GM18873 (cell line): ENCODE data around the gene TRIO.
"Not testable (repeated sequence)": the region's sequence is repeated elsewhere in the genome, so short reads cannot be mapped to it uniquely, and the experiment has no call there.

Experiments used
- ATAC-seq: cut with Tn5 transposase; IDR thresholded peaks from one replicate; pipeline ENCODE4 v1.9.1; 2021; ENCODE audit warnings: mild to moderate bottlenecking, moderate library complexity, moderate number of reproducible peaks; ENCODE audit not compliant: unreplicated experiment, low FRiP score

Gene TRIO

GRCh38 chr5:14204011-14204670 lies 61.0 kb downstream of the TRIO start:
- ATAC-seq = no peak

DNA sequence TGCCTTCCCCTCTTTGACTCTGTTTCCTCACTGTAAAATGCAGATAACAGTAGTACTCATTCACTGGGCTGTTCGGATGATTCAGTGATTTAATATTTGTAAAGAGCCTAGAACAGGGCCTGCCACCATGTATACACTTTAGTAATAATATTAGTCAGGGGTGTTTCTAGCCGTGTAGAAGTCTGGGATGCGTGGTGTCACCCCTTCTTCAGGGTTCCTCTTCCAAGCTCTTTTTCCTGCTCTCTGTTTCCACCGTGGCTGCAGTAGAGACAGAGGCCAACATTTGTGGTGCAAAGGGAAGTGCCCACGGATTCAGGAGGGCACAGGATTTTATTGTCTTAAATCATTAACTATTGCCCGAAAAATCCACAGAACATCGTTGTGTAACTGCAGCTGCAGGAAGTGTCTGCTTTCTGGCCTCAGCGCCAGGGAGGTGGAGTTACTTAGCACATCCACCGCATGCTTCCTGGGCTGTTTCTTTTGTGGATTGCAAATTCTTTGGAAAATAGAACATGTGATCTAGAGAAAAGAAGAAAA lies 61.7 kb downstream of the TRIO start:
- no peak for ATAC-seq

DNA sequence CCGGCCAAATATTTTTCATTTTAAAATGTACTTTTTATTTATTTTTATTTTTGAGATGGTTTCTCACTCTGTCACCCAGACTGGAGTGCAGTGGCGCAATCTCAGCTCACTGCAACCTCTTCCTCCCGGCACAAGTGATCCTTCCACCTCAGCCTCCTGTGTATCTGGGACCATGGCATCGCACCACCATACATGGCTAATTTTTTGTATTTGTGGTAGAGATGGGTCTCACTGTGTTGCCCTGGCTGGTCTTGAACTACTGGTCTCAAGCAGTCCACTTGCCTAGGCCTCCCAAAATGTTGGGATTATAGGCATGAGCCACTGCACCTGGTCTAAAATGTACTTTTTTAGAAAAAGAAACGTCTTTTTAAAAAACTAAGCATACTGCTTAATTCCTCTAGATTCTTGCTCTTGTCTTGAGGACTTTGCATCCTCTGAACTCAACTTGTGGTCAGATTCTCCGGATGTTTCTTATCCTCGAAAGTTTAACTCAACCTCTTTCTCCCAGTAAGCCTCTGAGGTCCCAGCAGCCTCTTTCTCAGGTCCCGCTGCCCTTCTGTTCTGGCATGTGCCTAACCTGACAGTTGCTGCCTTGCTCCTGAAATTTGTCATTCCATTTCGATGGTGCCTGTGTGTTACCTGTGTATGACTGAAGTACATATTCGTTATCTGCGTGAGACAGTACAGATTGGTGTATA lies 63.0 kb downstream of the TRIO start:
- ATAC-seq = no peak

DNA sequence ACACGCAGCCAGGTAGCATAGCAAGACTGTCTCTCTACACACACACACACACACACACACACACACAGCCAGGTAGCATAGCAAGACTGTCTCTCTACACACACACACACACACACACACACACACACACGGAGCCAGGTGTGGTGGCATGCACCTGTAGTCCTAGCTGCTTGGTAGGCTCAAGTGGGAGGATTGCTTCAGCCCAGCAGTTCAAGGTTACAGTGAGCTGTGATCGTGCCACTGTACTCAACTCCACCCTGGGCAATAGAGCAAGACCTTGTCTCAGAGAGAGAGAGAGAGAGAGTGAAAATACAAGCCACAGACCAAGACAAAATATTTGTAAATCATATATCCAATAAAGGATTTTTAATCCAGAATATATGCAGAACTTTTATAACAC lies 64.3 kb downstream of the TRIO start:
- ATAC-seq = not testable (repeated sequence)

GRCh38 chr5:14208071-14209021 lies 65.2 kb downstream of the TRIO start:
- ATAC-seq = peak; percentile 54

DNA sequence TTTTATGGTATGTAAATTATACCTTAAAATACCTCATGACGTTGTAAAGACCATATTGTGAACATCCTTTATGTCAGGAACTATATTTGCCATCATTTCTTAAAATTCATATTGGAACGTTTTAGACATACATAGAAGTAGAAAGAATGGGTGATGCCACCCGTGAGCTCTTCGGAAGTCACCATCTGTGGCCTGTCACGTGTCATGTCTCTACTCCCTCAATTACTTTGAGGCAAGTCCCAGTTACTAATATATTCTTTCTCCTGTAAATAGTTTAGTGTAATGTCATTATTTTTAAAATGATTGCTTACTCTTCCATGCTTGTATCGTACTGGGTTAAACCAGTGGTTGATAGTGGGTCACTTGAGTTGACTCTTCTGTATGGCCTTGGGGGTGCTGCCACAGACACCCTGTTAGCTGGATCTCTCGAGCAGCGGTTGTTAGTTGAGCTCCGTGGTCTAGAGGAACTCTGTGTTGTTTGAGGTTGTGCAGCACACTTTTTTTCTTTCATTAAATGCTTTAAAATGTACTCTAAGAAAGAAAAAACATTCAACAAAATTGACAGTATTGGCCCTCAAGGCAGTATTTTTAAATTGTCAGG lies 66.2 kb downstream of the TRIO start:
- no peak for ATAC-seq

GRCh38 chr5:14209836-14210235 lies 66.7 kb downstream of the TRIO start:
- no peak for ATAC-seq

- no peak for ATAC-seq
Measured at GRCh38 chr5:14210729-14211128, 67.6 kb downstream of the TRIO start.

- ATAC-seq = peak; percentile 34
Measured at GRCh38 chr5:14211818-14212803, 69.0 kb downstream of the TRIO start.

GRCh38 chr5:14212838-14213237 lies 69.7 kb downstream of the TRIO start:
- peak; percentile 37 for ATAC-seq

DNA sequence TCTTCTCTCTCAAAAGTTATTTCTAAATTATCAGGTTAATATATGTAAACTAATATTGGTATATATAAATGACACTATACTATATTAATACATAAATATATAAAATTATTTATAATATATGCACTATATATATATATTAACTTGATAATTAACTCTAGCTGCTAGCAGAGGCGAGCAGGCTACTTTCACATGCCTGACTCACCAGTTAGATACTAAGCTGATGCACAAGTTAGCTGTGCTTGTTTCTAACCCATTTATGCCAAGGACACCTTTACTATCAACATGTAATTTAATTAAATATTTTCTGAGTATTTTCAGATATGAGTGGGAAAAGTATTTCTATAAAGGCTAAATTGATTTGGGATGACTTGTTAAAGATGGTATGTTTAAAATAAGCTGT lies 70.1 kb downstream of the TRIO start:
- ATAC-seq = no peak

DNA sequence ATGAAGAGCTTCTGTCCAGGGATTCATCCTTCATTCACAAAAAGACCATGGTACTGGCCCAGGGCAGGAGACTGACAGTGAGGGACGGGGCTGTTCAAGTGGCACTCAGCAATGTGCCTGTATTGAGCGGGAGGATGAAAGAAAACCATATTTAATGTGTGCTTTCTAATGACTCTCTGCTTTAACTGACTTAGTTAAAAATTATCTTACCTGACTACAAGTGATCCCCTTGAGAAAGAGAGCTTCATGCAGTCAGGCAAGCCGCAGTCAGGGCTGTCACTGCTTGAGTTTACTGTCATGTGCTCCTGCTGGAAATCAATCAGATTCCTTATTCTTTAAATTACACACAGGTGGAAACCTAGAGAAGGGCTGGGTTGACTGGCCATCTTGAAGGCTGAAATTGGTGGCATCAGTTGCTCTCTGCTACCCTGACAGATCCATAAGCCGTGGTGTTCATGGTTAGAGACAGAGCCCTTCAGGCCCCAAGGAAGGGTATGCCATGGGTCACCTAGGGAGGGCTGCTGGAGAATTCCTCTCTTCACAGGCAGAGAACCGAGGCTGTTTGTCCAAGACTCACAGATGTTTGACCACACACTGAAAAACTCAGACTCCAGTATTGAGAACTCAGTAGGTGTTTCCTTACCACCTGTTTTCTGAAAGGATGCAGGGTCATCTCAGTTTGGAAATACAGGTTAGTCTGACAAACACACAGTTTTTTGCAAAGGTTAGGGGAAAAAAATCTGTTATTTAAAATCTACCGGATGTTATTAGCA lies 70.9 kb downstream of the TRIO start:
- ATAC-seq = peak; percentile 33

GRCh38 chr5:14215901-14216300 lies 72.8 kb downstream of the TRIO start:
- ATAC-seq = no peak

DNA sequence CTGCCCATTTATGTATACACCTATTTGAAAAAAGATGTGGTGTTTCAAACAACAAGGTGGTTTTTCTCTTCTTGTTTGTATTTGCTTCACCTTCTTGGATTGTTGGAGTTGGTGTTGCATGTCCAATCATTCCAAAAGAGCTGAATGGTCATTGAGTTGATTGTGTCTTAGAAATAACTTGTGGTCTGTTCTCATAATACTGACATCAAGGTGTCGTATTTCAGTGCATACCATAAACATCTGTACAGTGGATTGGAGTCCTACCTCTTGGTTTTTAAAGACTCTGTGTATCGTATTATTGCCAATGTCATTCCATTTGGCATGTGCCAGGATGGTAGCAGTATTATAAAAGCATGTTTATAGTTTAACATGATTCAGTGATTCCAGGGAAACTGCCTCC lies 73.2 kb downstream of the TRIO start:
- ATAC-seq = no peak

GRCh38 chr5:14216902-14217301 lies 73.8 kb downstream of the TRIO start:
- no peak for ATAC-seq

DNA sequence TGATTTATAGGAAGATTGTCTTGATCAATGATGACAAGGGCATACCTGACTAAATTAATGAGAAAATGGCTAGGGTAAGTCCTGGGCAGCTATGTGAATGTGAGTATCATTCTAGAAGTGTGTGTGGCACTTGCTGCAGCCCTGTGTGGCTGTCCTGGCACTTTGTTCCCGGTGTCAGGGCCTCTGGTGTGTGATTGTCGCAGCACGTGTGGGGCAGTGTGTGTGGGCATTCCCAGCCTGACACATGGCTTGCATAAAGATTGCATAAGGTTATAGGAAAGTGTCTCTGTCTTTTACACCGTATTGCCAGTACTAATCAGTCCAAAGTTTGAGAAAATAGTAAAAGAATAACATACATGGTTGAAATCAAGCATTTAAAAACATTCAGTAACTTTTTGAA lies 74.4 kb downstream of the TRIO start:
- no peak for ATAC-seq

DNA sequence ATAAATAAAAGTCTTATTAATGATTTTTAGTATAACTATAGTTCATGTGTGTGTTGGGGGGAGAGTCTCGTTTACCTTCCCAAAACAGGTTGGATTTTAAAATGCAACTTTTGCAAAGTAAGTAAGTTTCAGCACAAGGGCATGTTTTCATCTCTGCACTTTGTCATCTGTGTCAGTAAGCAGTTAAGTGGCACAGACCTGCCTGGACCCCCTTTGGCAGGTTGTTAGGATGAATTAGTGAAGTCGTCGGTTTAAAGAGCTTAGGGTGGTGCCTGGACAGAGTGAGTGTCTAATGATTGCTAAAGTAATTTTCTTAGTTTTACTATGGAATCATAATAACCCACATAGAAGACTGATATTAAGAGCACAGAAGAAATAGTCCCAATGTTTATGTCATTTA lies 74.9 kb downstream of the TRIO start:
- no peak for ATAC-seq

- ATAC-seq = no peak
Measured at GRCh38 chr5:14218480-14218879, 75.3 kb downstream of the TRIO start.
